ENCODE data around the gene CELSR1.
A peak's percentile ranks its signal among the peaks of the same experiment; 100 is the strongest.

CELSR1 gene

DNA sequence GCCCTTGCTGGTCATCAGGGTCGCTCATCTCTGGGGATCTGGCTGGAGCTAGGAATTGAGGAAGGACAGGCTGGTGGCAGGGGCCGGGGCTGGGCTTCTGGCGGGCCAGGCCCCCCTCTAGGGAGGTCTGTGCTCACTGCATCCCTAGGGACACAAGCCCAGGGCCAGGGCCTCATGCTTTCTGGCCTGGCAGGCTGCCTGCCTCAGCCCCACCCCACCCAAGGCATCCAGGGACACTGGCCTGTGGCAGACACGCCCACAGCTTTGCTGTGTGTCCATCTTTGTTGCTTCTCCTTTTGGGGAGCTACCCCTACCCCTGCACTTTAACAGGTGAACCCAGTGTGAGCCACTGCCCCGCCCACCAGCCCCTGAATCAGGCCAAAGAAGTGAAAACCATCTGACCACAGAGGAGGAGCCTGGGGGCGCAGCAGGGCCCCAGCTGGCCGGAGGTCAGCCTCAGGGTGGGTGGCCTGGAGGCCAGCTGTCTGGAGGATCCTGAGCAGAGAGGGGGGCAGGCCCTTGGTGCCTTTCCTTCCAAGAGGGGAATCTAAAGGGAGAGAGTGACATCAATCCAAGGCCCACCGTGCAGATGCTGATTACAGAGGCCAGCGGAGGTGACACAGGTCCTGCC is 26.8 kb upstream of the CELSR1 start:
- DNase-seq (ENCODE audit: insufficient read length) (no peak), FAIRE-seq (no peak)
- TF ChIP-seq TAF1 (IDR thresholded peaks at IDR 0.05; ENCODE audit: borderline replicate concordance, low read depth, low read length) (no peak), POLR2AphosphoS5 (IDR thresholded peaks at IDR 0.05; ENCODE audit: low read depth, low read length) (no peak), POLR2A (IDR thresholded peaks at IDR 0.05; ENCODE audit: low read depth, low read length) (no peak)

DNA sequence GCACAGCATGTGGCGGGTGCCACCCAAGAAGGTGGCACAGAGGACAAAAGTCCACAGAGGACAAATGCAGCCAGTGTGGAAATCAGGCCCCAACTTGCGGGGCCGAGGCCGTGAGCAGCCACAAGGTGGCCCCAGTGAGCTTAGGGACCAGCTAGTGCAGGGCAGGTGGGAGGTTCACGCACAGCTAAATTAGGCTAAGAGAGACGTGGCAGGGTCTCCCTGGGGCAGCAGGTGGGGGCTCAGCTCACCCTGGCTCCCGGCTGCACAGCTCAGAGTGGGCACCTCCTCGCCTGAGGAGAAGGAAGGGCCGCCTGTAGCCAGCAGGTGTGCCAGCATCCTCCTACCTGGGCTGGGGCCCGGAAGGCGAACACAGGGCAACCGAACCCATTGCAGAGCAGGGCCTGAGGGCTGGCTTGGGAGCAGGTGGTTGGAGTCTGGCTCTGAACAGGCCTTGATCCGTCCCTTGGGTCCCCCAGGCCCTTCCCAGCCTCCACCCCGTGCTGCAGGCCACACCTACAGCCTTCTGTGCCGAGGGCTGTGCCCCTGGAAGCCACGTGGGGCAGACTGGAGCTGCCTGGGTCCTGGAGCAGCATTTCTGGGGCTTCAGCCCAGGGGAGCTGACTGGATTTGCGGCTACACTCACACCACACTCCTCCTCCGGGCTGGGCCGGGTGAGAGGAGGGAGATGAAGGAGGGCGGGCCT is 26.1 kb upstream of the CELSR1 start:
- peak; percentile 89 for DNase-seq (ENCODE audit: insufficient read length)
- TF ChIP-seq POLR2AphosphoS5 (IDR thresholded peaks at IDR 0.05; ENCODE audit: low read depth, low read length), result no peak
- TF ChIP-seq TAF1 (IDR thresholded peaks at IDR 0.05; ENCODE audit: borderline replicate concordance, low read depth, low read length), result no peak
- TF ChIP-seq POLR2A (IDR thresholded peaks at IDR 0.05; ENCODE audit: low read depth, low read length), result no peak
- peak; percentile 92 for FAIRE-seq

DNA sequence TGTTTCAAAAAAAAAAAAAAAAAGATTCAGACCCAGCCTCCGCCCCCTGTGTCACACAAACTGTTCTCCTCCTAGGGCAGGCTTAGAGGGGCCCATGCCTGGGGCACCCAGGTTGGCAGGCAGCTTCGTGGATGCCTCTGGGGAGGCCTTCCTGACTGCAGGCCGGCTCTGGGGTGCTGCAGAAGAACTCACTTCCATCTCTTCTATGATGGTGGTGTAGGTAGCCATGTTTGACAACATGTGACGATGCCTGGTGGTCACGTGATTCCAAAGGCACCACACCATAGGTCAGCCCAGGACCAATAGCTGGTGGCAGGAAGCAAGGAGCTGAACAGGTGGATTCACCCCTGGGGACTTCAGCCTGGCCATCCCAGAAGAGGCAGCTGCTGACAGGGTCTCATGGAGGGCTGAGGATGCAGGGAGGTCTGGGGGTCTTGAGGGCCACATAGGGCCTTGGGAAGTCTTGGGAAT is 24.1 kb upstream of the CELSR1 start:
- no peak for DNase-seq (ENCODE audit: insufficient read length)
- TF ChIP-seq POLR2A (IDR thresholded peaks at IDR 0.05; ENCODE audit: low read depth, low read length) (no peak), POLR2AphosphoS5 (IDR thresholded peaks at IDR 0.05; ENCODE audit: low read depth, low read length) (no peak)
- peak; percentile 91 for FAIRE-seq

DNA sequence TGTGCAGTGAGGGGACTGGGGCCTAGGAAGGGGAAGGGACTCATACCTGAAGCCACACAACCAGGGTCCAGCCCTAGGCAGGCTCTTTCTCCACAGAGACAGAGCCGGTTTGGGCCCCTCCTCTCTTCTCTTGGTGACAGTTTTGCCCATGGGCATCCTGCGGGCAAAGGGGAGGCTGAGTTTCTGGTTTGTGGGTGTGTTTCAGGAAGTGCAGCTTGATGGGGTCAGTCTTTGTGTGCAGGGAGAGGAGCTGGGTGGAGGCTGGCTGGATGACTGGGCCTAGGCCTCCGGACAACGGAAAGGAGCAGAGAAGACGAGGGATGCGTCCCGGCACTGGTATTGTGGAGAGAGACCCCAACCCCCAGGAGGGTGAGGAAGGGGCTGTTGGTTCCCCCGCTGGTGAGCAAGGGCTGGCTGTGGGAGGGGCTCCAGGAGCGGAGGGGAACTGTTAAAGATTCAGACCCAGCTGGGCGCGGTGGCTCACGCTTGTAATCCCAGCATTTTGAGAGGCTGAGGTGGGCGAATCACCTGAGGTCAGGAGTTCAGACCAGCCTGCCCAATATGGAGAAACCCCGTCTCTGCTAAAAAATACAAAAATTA is 23.4 kb upstream of the CELSR1 start:
- no peak for DNase-seq (ENCODE audit: insufficient read length)
- TF ChIP-seq POLR2AphosphoS5 (IDR thresholded peaks at IDR 0.05; ENCODE audit: low read depth, low read length) (no peak), TAF1 (IDR thresholded peaks at IDR 0.05; ENCODE audit: borderline replicate concordance, low read depth, low read length) (no peak), POLR2A (IDR thresholded peaks at IDR 0.05; ENCODE audit: low read depth, low read length) (no peak)
- no peak for FAIRE-seq

DNA sequence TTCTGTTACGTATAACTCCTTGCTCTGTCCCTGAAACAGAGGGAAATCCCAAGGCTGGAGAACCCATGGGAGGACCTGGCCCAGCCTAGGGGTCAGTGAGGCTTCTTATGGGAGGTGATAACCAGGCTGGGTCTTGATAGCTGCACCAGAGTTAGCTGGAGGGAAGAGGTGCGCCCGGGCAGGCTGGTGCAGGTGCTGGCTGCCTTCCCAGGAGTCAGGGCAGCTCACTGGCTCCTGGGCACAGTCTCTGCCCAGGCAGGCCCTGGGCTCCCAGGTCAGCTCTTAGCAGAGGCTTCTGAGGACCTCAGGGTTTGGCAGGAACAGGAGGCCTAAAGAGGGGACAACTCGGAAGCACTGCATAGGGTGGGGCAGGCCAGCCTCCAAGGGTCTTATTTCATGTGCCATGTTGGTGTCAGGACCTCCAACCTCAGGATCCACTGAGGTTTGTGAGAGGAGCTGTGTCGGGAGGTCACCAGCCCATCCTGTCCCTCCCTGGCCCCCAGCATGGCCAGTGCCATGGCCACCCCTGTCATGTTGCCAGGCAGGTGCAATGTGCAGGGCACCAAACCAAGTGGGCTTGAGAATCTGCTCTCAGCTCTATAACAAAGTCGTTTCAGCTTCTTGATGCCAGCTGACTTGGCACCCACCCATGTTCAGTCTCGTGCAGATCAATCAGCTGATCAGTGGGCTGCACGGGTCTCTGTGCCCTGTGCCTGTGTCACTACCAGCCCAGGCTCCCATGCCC is 20.5 kb upstream of the CELSR1 start:
- no peak for FAIRE-seq
- no peak for DNase-seq (ENCODE audit: insufficient read length)
- TF ChIP-seq POLR2A (IDR thresholded peaks at IDR 0.05; ENCODE audit: low read depth, low read length) (no peak), POLR2AphosphoS5 (IDR thresholded peaks at IDR 0.05; ENCODE audit: low read depth, low read length) (no peak), TAF1 (IDR thresholded peaks at IDR 0.05; ENCODE audit: borderline replicate concordance, low read depth, low read length) (no peak)

DNA sequence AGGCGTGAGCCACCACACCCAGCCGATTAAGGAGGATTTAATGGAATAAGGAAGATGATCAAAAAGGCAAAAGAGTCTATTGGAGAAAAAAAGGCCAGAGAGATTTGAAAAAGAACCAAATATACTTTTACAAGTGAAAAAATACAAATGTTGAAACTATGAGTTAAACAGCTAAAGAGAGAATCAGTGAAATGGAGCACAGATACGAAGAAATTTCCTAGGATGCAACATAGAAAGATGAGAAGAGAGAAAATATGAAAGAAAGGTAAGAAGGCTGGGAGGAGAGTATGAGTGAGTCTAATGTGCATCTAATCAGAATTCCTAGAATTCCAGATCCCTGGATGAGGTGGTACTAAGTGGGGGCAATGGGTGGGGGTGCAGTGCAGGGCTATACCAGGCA is 19.4 kb upstream of the CELSR1 start:
- no peak for FAIRE-seq
- TF ChIP-seq TAF1 (IDR thresholded peaks at IDR 0.05; ENCODE audit: borderline replicate concordance, low read depth, low read length) (no peak), POLR2AphosphoS5 (IDR thresholded peaks at IDR 0.05; ENCODE audit: low read depth, low read length) (no peak), POLR2A (IDR thresholded peaks at IDR 0.05; ENCODE audit: low read depth, low read length) (no peak)
- no peak for DNase-seq (ENCODE audit: insufficient read length)

DNA sequence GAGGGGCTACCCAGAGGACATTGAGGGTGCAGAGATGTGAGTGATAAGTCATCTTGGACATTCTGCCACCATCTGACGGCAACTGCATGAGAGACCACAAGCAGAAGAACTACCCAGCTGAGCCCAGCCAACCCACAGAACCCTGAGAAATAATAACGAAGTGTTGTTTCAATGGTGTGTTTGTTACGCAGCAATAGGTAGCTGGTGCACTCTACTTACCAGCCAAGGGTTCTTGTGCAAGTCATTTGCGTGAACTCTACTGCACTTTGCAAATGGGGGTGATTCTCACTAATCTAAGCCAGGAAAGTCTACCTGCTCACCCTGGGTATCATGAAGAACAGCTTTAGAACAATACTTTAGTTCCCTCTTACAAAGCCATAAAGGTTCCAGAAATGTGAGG is 15.8 kb upstream of the CELSR1 start:
- no peak for FAIRE-seq
- DNase-seq (ENCODE audit: insufficient read length), result no peak
- TF ChIP-seq POLR2AphosphoS5 (IDR thresholded peaks at IDR 0.05; ENCODE audit: low read depth, low read length) (no peak), TAF1 (IDR thresholded peaks at IDR 0.05; ENCODE audit: borderline replicate concordance, low read depth, low read length) (no peak), POLR2A (IDR thresholded peaks at IDR 0.05; ENCODE audit: low read depth, low read length) (no peak)

DNA sequence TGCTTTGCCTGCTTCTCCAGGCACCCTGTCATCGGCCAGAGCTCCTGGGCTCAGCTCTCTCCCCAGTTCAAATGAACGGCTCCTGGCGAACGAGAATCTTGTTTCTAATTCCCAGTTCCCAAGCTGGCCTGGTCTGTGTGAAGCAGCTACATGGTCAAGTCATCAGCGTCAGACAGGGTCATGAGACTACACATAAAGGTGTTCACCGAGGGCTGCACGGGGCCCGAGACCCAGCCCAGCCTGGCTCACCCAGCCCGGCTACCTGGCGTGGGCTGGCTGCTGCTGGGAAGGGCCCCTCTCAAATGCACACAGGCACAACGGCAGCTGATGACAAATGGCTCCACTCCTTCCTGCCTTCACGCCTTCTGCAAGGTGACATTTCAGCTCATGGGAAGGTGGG is 14.6 kb upstream of the CELSR1 start:
- DNase-seq (ENCODE audit: insufficient read length) (no peak), FAIRE-seq (no peak)
- TF ChIP-seq TAF1 (IDR thresholded peaks at IDR 0.05; ENCODE audit: borderline replicate concordance, low read depth, low read length) (no peak), POLR2A (IDR thresholded peaks at IDR 0.05; ENCODE audit: low read depth, low read length) (no peak), POLR2AphosphoS5 (IDR thresholded peaks at IDR 0.05; ENCODE audit: low read depth, low read length) (no peak)

DNA sequence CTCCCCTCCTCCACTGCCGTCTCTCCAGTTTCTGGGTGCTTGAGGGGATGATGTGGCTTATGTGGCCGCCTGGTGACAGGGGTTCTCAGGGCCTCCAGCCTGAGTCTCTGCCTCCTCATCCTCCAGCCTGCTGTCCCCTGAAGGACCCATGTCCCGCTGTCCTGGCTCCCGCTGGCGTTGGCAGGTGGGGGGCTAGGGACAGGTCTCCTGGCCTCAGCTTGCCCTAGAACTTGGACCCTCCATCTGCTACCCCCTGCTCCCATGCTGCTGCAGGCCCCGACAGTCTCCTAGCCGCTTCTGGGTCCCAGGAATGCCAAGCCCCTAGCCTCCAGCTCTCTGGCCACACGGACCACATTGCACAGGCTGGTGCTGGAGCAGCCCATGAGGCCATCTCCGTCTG is 13.9 kb upstream of the CELSR1 start:
- no peak for FAIRE-seq

DNA sequence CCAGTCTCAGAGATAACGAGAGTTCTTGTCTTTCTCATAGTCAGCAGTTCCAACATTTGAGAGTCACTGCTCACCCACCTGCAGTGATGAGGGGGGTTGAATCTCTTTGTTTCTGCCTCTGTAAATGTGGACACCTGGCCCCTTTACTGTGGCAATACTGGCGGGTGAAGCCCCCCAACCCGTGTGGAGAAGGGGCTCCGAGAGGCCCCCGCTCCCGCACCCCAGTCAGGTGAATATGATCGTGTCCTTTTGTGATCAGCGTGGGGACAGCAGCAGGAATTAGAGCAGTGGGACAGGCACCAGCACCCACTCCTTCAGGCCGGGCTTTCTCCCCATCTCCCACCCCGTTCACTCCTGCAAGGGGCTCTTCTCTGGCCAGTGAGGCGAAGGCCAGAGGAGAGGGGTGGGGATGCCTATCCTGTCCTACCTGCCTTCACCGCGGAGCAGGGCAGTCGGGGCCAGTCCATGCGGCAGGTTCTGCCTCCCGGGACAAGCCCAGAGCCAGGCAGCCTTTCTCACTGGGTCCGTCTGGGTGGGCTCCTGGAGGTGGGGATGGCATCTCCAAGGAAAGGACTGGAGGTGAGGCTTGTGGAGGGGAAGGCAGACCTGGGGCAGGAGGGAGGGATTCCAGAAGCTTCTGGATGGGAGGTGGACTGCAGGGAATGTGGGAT is 12.7 kb upstream of the CELSR1 start:
- DNase-seq (ENCODE audit: insufficient read length), result no peak
- no peak for FAIRE-seq
- no peak for TF ChIP-seq TAF1 (IDR thresholded peaks at IDR 0.05; ENCODE audit: borderline replicate concordance, low read depth, low read length)
- TF ChIP-seq POLR2AphosphoS5 (IDR thresholded peaks at IDR 0.05; ENCODE audit: low read depth, low read length), result no peak
- TF ChIP-seq POLR2A (IDR thresholded peaks at IDR 0.05; ENCODE audit: low read depth, low read length), result no peak

More for the DNA sequence above, 13.9 kb upstream of the CELSR1 start:
- DNase-seq (ENCODE audit: insufficient read length), result no peak
- TF ChIP-seq TAF1 (IDR thresholded peaks at IDR 0.05; ENCODE audit: borderline replicate concordance, low read depth, low read length), result no peak
- TF ChIP-seq POLR2A (IDR thresholded peaks at IDR 0.05; ENCODE audit: low read depth, low read length), result no peak
- TF ChIP-seq POLR2AphosphoS5 (IDR thresholded peaks at IDR 0.05; ENCODE audit: low read depth, low read length), result no peak

DNA sequence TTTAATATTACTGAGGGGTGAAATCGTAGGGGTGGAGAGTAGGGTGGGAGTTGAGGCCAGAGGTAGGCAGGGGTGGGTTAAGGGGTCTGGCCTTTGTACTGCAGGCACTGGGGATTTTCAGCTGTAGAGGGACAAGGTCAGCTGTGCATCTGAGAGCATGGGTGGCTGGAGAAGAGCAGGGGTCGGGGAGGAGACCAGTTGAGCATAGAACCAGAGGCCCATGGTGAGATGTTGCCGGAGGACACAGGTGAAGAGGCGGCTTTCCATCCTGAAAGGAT is 12.1 kb upstream of the CELSR1 start:
- TF ChIP-seq TAF1 (IDR thresholded peaks at IDR 0.05; ENCODE audit: borderline replicate concordance, low read depth, low read length) (no peak), POLR2A (IDR thresholded peaks at IDR 0.05; ENCODE audit: low read depth, low read length) (no peak), POLR2AphosphoS5 (IDR thresholded peaks at IDR 0.05; ENCODE audit: low read depth, low read length) (no peak)
- no peak for DNase-seq (ENCODE audit: insufficient read length)
- FAIRE-seq, result no peak

Measured in GM12892 (cell line).